ENCODE results near the gene MED9.

MED9 gene

GRCh38 chr17:17507465-17508011 is 30.7 kb downstream of the MED9 start:
- no peaks in the 10 kb centered on the region for H3K79me2 ChIP-seq (ENCODE audit: insufficient read depth, low read length)
- no peaks in the 10 kb centered on the region for H3F3A ChIP-seq (ENCODE audit: low read depth)
- no peaks in the 10 kb centered on the region for H3K9me2 ChIP-seq (replicated peaks; ENCODE audit: low read depth, low read length)
- H3K27me3 ChIP-seq (ENCODE audit: insufficient read depth, low read length, poor library complexity, severe bottlenecking) = no peaks in the 10 kb centered on the region
- no peak overlapping the region for H3K4me3 ChIP-seq (ENCODE audit: low read length, poor library complexity, severe bottlenecking)
- no peaks in the 10 kb centered on the region for H3K36me3 ChIP-seq (ENCODE audit: insufficient read depth, low read length)
- H3K4me1 ChIP-seq (ENCODE audit: insufficient read depth, low read length, poor library complexity, severe bottlenecking) = peaks cover 15% of the 10 kb centered on the region
- H3K9me3 ChIP-seq (ENCODE audit: insufficient read depth, low read depth, low read length) = no peaks in the 10 kb centered on the region
- no peak overlapping the region for H3K9ac ChIP-seq (ENCODE audit: low read depth, low read length, poor library complexity, severe bottlenecking)
- no peaks in the 10 kb centered on the region for H4K20me1 ChIP-seq (ENCODE audit: insufficient read depth, low read length, poor library complexity, severe bottlenecking)
- no peak for TF ChIP-seq CTCF (conservative IDR thresholded peaks at IDR 0.05; ENCODE audit: low read length)
- no peak for TF ChIP-seq EZH2phosphoT487 (IDR thresholded peaks at IDR 0.05; ENCODE audit: borderline replicate concordance)
- H2AFZ ChIP-seq (ENCODE audit: low read length) = no peak overlapping the region
- H3K4me2 ChIP-seq (ENCODE audit: low read depth, low read length, poor library complexity, severe bottlenecking) = no peak overlapping the region

GRCh38 chr17:17508019-17508535 is 31.3 kb downstream of the MED9 start:
- no peaks in the 10 kb centered on the region for H3K79me2 ChIP-seq (ENCODE audit: insufficient read depth, low read length)
- no peak overlapping the region for H2AFZ ChIP-seq (ENCODE audit: low read length)
- peaks cover 15% of the 10 kb centered on the region for H3K4me1 ChIP-seq (ENCODE audit: insufficient read depth, low read length, poor library complexity, severe bottlenecking)
- no peaks in the 10 kb centered on the region for H3K9me3 ChIP-seq (ENCODE audit: insufficient read depth, low read depth, low read length)
- H4K20me1 ChIP-seq (ENCODE audit: insufficient read depth, low read length, poor library complexity, severe bottlenecking) = no peaks in the 10 kb centered on the region
- no peak for TF ChIP-seq EZH2phosphoT487 (IDR thresholded peaks at IDR 0.05; ENCODE audit: borderline replicate concordance)
- TF ChIP-seq CTCF (conservative IDR thresholded peaks at IDR 0.05; ENCODE audit: low read length) = no peak
- H3K9me2 ChIP-seq (replicated peaks; ENCODE audit: low read depth, low read length) = no peaks in the 10 kb centered on the region
- H3K36me3 ChIP-seq (ENCODE audit: insufficient read depth, low read length) = no peaks in the 10 kb centered on the region
- H3K4me2 ChIP-seq (ENCODE audit: low read depth, low read length, poor library complexity, severe bottlenecking) = no peak overlapping the region
- H3K4me3 ChIP-seq (ENCODE audit: low read length, poor library complexity, severe bottlenecking) = no peak overlapping the region
- no peak overlapping the region for H3K9ac ChIP-seq (ENCODE audit: low read depth, low read length, poor library complexity, severe bottlenecking)
- no peaks in the 10 kb centered on the region for H3K27me3 ChIP-seq (ENCODE audit: insufficient read depth, low read length, poor library complexity, severe bottlenecking)
- H3F3A ChIP-seq (ENCODE audit: low read depth) = no peaks in the 10 kb centered on the region

GRCh38 chr17:17508646-17509591 is 32.1 kb downstream of the MED9 start:
- H3K36me3 ChIP-seq (ENCODE audit: insufficient read depth, low read length) = no peaks in the 10 kb centered on the region
- H3K4me2 ChIP-seq (ENCODE audit: low read depth, low read length, poor library complexity, severe bottlenecking) = no peak overlapping the region
- H2AFZ ChIP-seq (ENCODE audit: low read length) = no peak overlapping the region
- no peaks in the 10 kb centered on the region for H3K27me3 ChIP-seq (ENCODE audit: insufficient read depth, low read length, poor library complexity, severe bottlenecking)
- H3K79me2 ChIP-seq (ENCODE audit: insufficient read depth, low read length) = no peaks in the 10 kb centered on the region
- no peaks in the 10 kb centered on the region for H3K9me3 ChIP-seq (ENCODE audit: insufficient read depth, low read depth, low read length)
- H3F3A ChIP-seq (ENCODE audit: low read depth) = no peaks in the 10 kb centered on the region
- no peaks in the 10 kb centered on the region for H3K9me2 ChIP-seq (replicated peaks; ENCODE audit: low read depth, low read length)
- H4K20me1 ChIP-seq (ENCODE audit: insufficient read depth, low read length, poor library complexity, severe bottlenecking) = no peaks in the 10 kb centered on the region
- H3K4me3 ChIP-seq (ENCODE audit: low read length, poor library complexity, severe bottlenecking) = no peak overlapping the region
- H3K9ac ChIP-seq (ENCODE audit: low read depth, low read length, poor library complexity, severe bottlenecking) = no peak overlapping the region
- H3K4me1 ChIP-seq (ENCODE audit: insufficient read depth, low read length, poor library complexity, severe bottlenecking) = peaks cover 15% of the 10 kb centered on the region
- TF ChIP-seq CTCF (conservative IDR thresholded peaks at IDR 0.05; ENCODE audit: low read length) = no peak
- TF ChIP-seq EZH2phosphoT487 (IDR thresholded peaks at IDR 0.05; ENCODE audit: borderline replicate concordance) = no peak
